Measurements from ENCODE around the gene LRSAM1.

LRSAM1 gene

GRCh38 chr9:127506117-127506813 is 55.0 kb downstream of the LRSAM1 start:
- DNase-seq (ENCODE audit: low spot score in 2 of 2) = no peak
- Mint-ChIP-seq H3K27ac (ENCODE audit: low read depth) (no peak overlapping the region), H3K36me3 (ENCODE audit: insufficient read depth) (peaks cover 4% of the 10 kb centered on the region), H3K9me3 (no peaks in the 10 kb centered on the region), H3K4me1 (no peaks in the 10 kb centered on the region), H3K4me3 (no peak overlapping the region), H3K27me3 (no peaks in the 10 kb centered on the region)
- no peak for ATAC-seq (replicated peaks; ENCODE audit: extremely low read depth, poor library complexity, severe bottlenecking)

- Mint-ChIP-seq H3K9me3 (no peaks in the 10 kb centered on the region), H3K4me1 (no peaks in the 10 kb centered on the region), H3K27me3 (no peaks in the 10 kb centered on the region), H3K36me3 (ENCODE audit: insufficient read depth) (peaks cover 2% of the 10 kb centered on the region), H3K4me3 (no peak overlapping the region), H3K27ac (ENCODE audit: low read depth) (no peak overlapping the region)
- DNase-seq (ENCODE audit: low spot score in 2 of 2) (no peak), ATAC-seq (replicated peaks; ENCODE audit: extremely low read depth, poor library complexity, severe bottlenecking) (no peak)
Observed at GRCh38 chr9:127506814-127507750, 55.8 kb downstream of the LRSAM1 start.

- Mint-ChIP-seq H3K9me3 (no peaks in the 10 kb centered on the region), H3K27me3 (no peaks in the 10 kb centered on the region), H3K36me3 (ENCODE audit: insufficient read depth) (peaks cover 2% of the 10 kb centered on the region), H3K4me1 (no peaks in the 10 kb centered on the region), H3K27ac (ENCODE audit: low read depth) (no peak overlapping the region), H3K4me3 (no peak overlapping the region)
- DNase-seq (ENCODE audit: low spot score in 2 of 2) (no peak), ATAC-seq (replicated peaks; ENCODE audit: extremely low read depth, poor library complexity, severe bottlenecking) (no peak)
Observed at GRCh38 chr9:127507751-127508648, 56.7 kb downstream of the LRSAM1 start.

GRCh38 chr9:127508901-127509260 is 57.6 kb downstream of the LRSAM1 start:
- ATAC-seq (replicated peaks; ENCODE audit: extremely low read depth, poor library complexity, severe bottlenecking) (no peak), DNase-seq (ENCODE audit: low spot score in 2 of 2) (no peak)
- H3K4me3 Mint-ChIP-seq = no peak overlapping the region
- peaks cover 2% of the 10 kb centered on the region for H3K36me3 Mint-ChIP-seq (ENCODE audit: insufficient read depth)
- no peak overlapping the region for H3K27ac Mint-ChIP-seq (ENCODE audit: low read depth)
- H3K9me3 Mint-ChIP-seq = no peaks in the 10 kb centered on the region
- no peaks in the 10 kb centered on the region for H3K27me3 Mint-ChIP-seq
- H3K4me1 Mint-ChIP-seq = no peaks in the 10 kb centered on the region

- Mint-ChIP-seq H3K4me3 (no peak overlapping the region), H3K27me3 (no peaks in the 10 kb centered on the region), H3K4me1 (no peaks in the 10 kb centered on the region), H3K27ac (ENCODE audit: low read depth) (no peak overlapping the region), H3K9me3 (no peaks in the 10 kb centered on the region), H3K36me3 (ENCODE audit: insufficient read depth) (peaks cover 2% of the 10 kb centered on the region)
- ATAC-seq (replicated peaks; ENCODE audit: extremely low read depth, poor library complexity, severe bottlenecking) = no peak
- DNase-seq (ENCODE audit: low spot score in 2 of 2) = no peak
Observed at GRCh38 chr9:127509261-127509954, 58.1 kb downstream of the LRSAM1 start.

GRCh38 chr9:127509955-127510299 is 58.6 kb downstream of the LRSAM1 start:
- DNase-seq (ENCODE audit: low spot score in 2 of 2) (no peak), ATAC-seq (replicated peaks; ENCODE audit: extremely low read depth, poor library complexity, severe bottlenecking) (no peak)
- Mint-ChIP-seq H3K4me1 (no peaks in the 10 kb centered on the region), H3K9me3 (no peaks in the 10 kb centered on the region), H3K4me3 (no peak overlapping the region), H3K36me3 (ENCODE audit: insufficient read depth) (peaks cover 2% of the 10 kb centered on the region), H3K27me3 (no peaks in the 10 kb centered on the region), H3K27ac (ENCODE audit: low read depth) (no peak overlapping the region)

GRCh38 chr9:127514468-127514867 is 63.2 kb downstream of the LRSAM1 start:
- no peaks in the 10 kb centered on the region for H3K9me3 Mint-ChIP-seq
- H3K27me3 Mint-ChIP-seq = no peaks in the 10 kb centered on the region
- no peak for ATAC-seq (replicated peaks; ENCODE audit: extremely low read depth, poor library complexity, severe bottlenecking)
- H3K4me1 Mint-ChIP-seq = no peaks in the 10 kb centered on the region
- DNase-seq (ENCODE audit: low spot score in 2 of 2) = no peak
- H3K27ac Mint-ChIP-seq (ENCODE audit: low read depth) = no peak overlapping the region
- H3K36me3 Mint-ChIP-seq (ENCODE audit: insufficient read depth) = peaks cover 6% of the 10 kb centered on the region
- H3K4me3 Mint-ChIP-seq = no peak overlapping the region

- H3K4me3 Mint-ChIP-seq = no peak overlapping the region
- DNase-seq (ENCODE audit: low spot score in 2 of 2) (no peak), ATAC-seq (replicated peaks; ENCODE audit: extremely low read depth, poor library complexity, severe bottlenecking) (no peak)
- peaks cover 6% of the 10 kb centered on the region for H3K36me3 Mint-ChIP-seq (ENCODE audit: insufficient read depth)
- H3K4me1 Mint-ChIP-seq = no peaks in the 10 kb centered on the region
- no peaks in the 10 kb centered on the region for H3K9me3 Mint-ChIP-seq
- no peak overlapping the region for H3K27ac Mint-ChIP-seq (ENCODE audit: low read depth)
- no peaks in the 10 kb centered on the region for H3K27me3 Mint-ChIP-seq
Observed at GRCh38 chr9:127516835-127517607, 65.7 kb downstream of the LRSAM1 start.

- Mint-ChIP-seq H3K9me3 (no peaks in the 10 kb centered on the region), H3K4me1 (no peaks in the 10 kb centered on the region), H3K27ac (ENCODE audit: low read depth) (no peak overlapping the region), H3K4me3 (no peak overlapping the region), H3K36me3 (ENCODE audit: insufficient read depth) (peaks cover 6% of the 10 kb centered on the region), H3K27me3 (no peaks in the 10 kb centered on the region)
- ATAC-seq (replicated peaks; ENCODE audit: extremely low read depth, poor library complexity, severe bottlenecking) (no peak), DNase-seq (ENCODE audit: low spot score in 2 of 2) (no peak)
Observed at GRCh38 chr9:127517620-127518019, 66.3 kb downstream of the LRSAM1 start.

GRCh38 chr9:127518091-127518856 is 67.0 kb downstream of the LRSAM1 start:
- no peaks in the 10 kb centered on the region for H3K4me1 Mint-ChIP-seq
- H3K36me3 Mint-ChIP-seq (ENCODE audit: insufficient read depth) = peaks cover 6% of the 10 kb centered on the region
- no peaks in the 10 kb centered on the region for H3K9me3 Mint-ChIP-seq
- H3K27me3 Mint-ChIP-seq = no peaks in the 10 kb centered on the region
- H3K27ac Mint-ChIP-seq (ENCODE audit: low read depth) = no peak overlapping the region
- ATAC-seq (replicated peaks; ENCODE audit: extremely low read depth, poor library complexity, severe bottlenecking) (no peak), DNase-seq (ENCODE audit: low spot score in 2 of 2) (no peak)
- no peak overlapping the region for H3K4me3 Mint-ChIP-seq

All from central memory CD8-positive, alpha-beta T cell (primary cell).